Heart left ventricle (tissue), 16 donors: ENCODE results near the gene LRP1B. TPM values are rescaled to one million over a fixed set of nuclear protein-coding genes. Genes with fewer than 3 reads are reported as not detected.

Experiments used
- ATAC-seq, 4 donors: fragments of 200-7000 bp; cut with Tn5 transposase; one replicate each; pipeline ENCODE4 v1.9.1; 2020 to 2022; ENCODE audit warnings: moderate library complexity in 4 of 4, mild to moderate bottlenecking in 3 of 4, moderate number of reproducible peaks in 1 of 4
- DNase-seq, 5 donors: peaks; one replicate each; pipeline ENCODE4 v3.0.0-alpha.2; 2020
- H3K27ac ChIP-seq, 12 donors: fragments of 200-600 bp; sonication (generic) in 4 of 12; one replicate each; pipeline versions ENCODE4 v1.5.0 to v1.8.0; 2016 to 2022; ENCODE audit warnings: mild to moderate bottlenecking in 2 of 12
- H3K27me3 ChIP-seq, 9 donors: fragments of 200-600 bp; sonication (generic) in 2 of 9; one replicate each; pipeline versions ENCODE4 v1.5.1 to v1.8.0; 2016 to 2022; ENCODE audit warnings: mild to moderate bottlenecking in 3 of 9
- H3K36me3 ChIP-seq, 9 donors: fragments of 200-600 bp; sonication (generic) in 2 of 9; one replicate each; pipeline versions ENCODE4 v1.5.0 to v1.8.0; 2018 to 2022; ENCODE audit warnings: mild to moderate bottlenecking in 2 of 9
- H3K4me1 ChIP-seq, 12 donors: fragments of 200-600 bp; sonication (generic) in 4 of 12; one replicate each; pipeline versions ENCODE4 v1.5.0 to v1.8.0; 2016 to 2022; ENCODE audit warnings: mild to moderate bottlenecking in 3 of 12
- H3K4me3 ChIP-seq, 12 donors: fragments of 200-600 bp; sonication (generic) in 4 of 12; one replicate each; pipeline versions ENCODE4 v1.5.0 to v1.8.0; 2017 to 2022; ENCODE audit warnings: mild to moderate bottlenecking in 9 of 12, moderate library complexity in 4 of 12
- H3K9me3 ChIP-seq, 12 donors: fragments of 200-600 bp; sonication (generic) in 4 of 12; one replicate each; pipeline versions ENCODE4 v1.5.0 to v1.8.0; 2016 to 2022; ENCODE audit warnings: mild to moderate bottlenecking in 1 of 12
- CTCF ChIP-seq, 12 donors: fragments of 200-600 bp; sonication (generic) in 4 of 12; IDR thresholded peaks; one replicate each; pipeline versions ENCODE4 v1.5.0 to v1.8.0; 2018 to 2022; ENCODE audit warnings: antibody characterized with exemption in 12 of 12, mild to moderate bottlenecking in 5 of 12
- POLR2A ChIP-seq, 2 donors: fragments of 450-650 bp; IDR thresholded peaks; one replicate each; pipeline ENCODE4 v1.6.1; 2017; ENCODE audit warnings: antibody characterized with exemption in 2 of 2, mild to moderate bottlenecking in 2 of 2, moderate library complexity in 2 of 2
- WGBS, 4 donors: extraction: QIAGEN DNeasy Blood & Tissue Kit in 2 of 4; methylation state at CpG; one replicate each; pipeline versions ENCODE4 v1.1.5 to v1.1.7; 2013 to 2018; 5-methylcytosine and 5-hydroxymethylcytosine counted together
- intact Hi-C, 10 donors: fragments of 100-400 bp; cut with DNase I; formaldehyde crosslinking; loops; one replicate each; pipeline versions ENCODE4 v1.11.1 to v1.14.2; 2022
- polyA plus RNA-seq, 2 donors: library from polyadenylated mRNA; stranded (reverse); fragments of 200-250 nt; gene quantifications; one replicate each; pipeline ENCODE4 v1.2.3, GENCODE V29; 2013
- total RNA-seq, 9 donors: library from RNA; depleted of rRNA in 2 of 9; stranded (reverse); fragments of >200 nt in 2 of 9; fragmentation: NEBNext Ultra II Directional in 3 of 9; extraction: Animal tissue kit (Norgen Biotek cat#: 25700) in 3 of 9; gene quantifications; one replicate each; pipeline versions ENCODE4 v1.1.0 to v1.2.4, GENCODE V29; 2016 to 2023
- donor health status: ischemic (EF 13 %, LVEDD 7.1; RV severe dilation, severe dysfunction).
- donor health status: healthy with polysubstance abuse.
- donor health status: DM: no; HTN: yes; CAD: no.
- donor health status: DM: no; HTN: no; CAD: no.
- donor health status: ischemic (EF 25% LVEDD 6.9; RV normal size, moderate dysfunction).
- donor health status: ischemic (EF 25% LVEDD 5.7; RV mildly dilated, moderate dysfunction).
- donor health status: healthy.
- donor health status: DM: yes; HTN: yes; CAD: no.
- donor health status: ischemic (EF 35%, LVEDD 5.7; RV mildly dilated, moderate dysfunction).
- donor health status: nonischemic (EF 11% LVEDD 7.7; RV severe dilation, severe dysfunction).
- donor health status: DM: yes; HTN: yes; CAD: no.
- donor health status: PGD.
- donor health status: ischemic (EF 29% LVEDD 5.4; RV normal size, mild dysfunction).
- donor health status: nonischemic (EF 23%, LVEDD 6.1; RV moderate dilation, normal function).

Gene LRP1B
- total and polyA plus RNA-seq, 11 donors = 0.01 to 0.19 (median 0.11) TPM; not detected in 2

GRCh38 chr2:141709756-141710155, 421.1 kb downstream of the LRP1B start:
- no peak overlapping the region for H3K4me3 ChIP-seq
- intact Hi-C loops = no loop called here
- 69 to 84% (median 81%) methylated on average over 2 of the region's 2 CpGs for WGBS, 4 donors

GRCh38 chr2:141707486-141707885, 423.3 kb downstream of the LRP1B start:
- H3K36me3 ChIP-seq = no peaks in the 10 kb centered on the region
- DNase-seq = no peak
- no peak overlapping the region for H3K27ac ChIP-seq
- no peak for ATAC-seq
- H3K9me3 ChIP-seq = no peaks in the 10 kb centered on the region
- no peak overlapping the region for H3K4me3 ChIP-seq
- H3K4me1 ChIP-seq = no peaks in the 10 kb centered on the region
- 39 to 57% (median 46%) methylated on average over 3 of the region's 3 CpGs for WGBS, 4 donors
- peaks cover 0 to 3% (median 0%) of the 10 kb centered on the region in 9 donors for H3K27me3 ChIP-seq
- intact Hi-C loops = no loop called here
- no peak for TF ChIP-seq POLR2A (IDR thresholded peaks at IDR 0.05)
- TF ChIP-seq CTCF (IDR thresholded peaks at IDR 0.05) = no peak

More at GRCh38 chr2:141709756-141710155, 421.1 kb downstream of the LRP1B start:
- Histone ChIP-seq H3K4me1 (no peaks in the 10 kb centered on the region), H3K36me3 (no peaks in the 10 kb centered on the region), H3K27me3 (no peaks in the 10 kb centered on the region), H3K9me3 (no peaks in the 10 kb centered on the region), H3K27ac (no peak overlapping the region)
- ATAC-seq (no peak), DNase-seq (no peak)
- TF ChIP-seq CTCF (IDR thresholded peaks at IDR 0.05) = no peak
- TF ChIP-seq POLR2A (IDR thresholded peaks at IDR 0.05) = no peak

- WGBS, 4 donors = 32 to 39% (median 34%) methylated on average over 2 of the region's 2 CpGs
- Histone ChIP-seq H3K4me1 (no peaks in the 10 kb centered on the region), H3K27ac (no peak overlapping the region), H3K9me3 (no peaks in the 10 kb centered on the region), H3K36me3 (no peaks in the 10 kb centered on the region), H3K4me3 (no peak overlapping the region), H3K27me3 (peaks cover 0 to 3% (median 0%) of the 10 kb centered on the region in 9 donors)
- DNase-seq (no peak), ATAC-seq (no peak)
- intact Hi-C loops = no loop called here
- no peak for TF ChIP-seq POLR2A (IDR thresholded peaks at IDR 0.05)
Measured at GRCh38 chr2:141704541-141704940, 426.3 kb downstream of the LRP1B start.

- intact Hi-C loops = no loop called here
- Histone ChIP-seq H3K36me3 (no peaks in the 10 kb centered on the region), H3K27ac (no peak overlapping the region), H3K4me3 (no peak overlapping the region), H3K4me1 (no peaks in the 10 kb centered on the region), H3K27me3 (peaks cover 0 to 3% (median 0%) of the 10 kb centered on the region in 9 donors), H3K9me3 (no peaks in the 10 kb centered on the region)
- no peak for TF ChIP-seq CTCF (IDR thresholded peaks at IDR 0.05)
- TF ChIP-seq POLR2A (IDR thresholded peaks at IDR 0.05) = no peak
- DNase-seq (no peak), ATAC-seq (no peak)
- 51 to 61% (median 54%) methylated on average over 3 of the region's 3 CpGs for WGBS, 4 donors
Measured at GRCh38 chr2:141703501-141703900, 427.3 kb downstream of the LRP1B start.

- no peak overlapping the region for H3K4me3 ChIP-seq
- intact Hi-C loops = no loop called here
- H3K4me1 ChIP-seq = no peaks in the 10 kb centered on the region
- no peaks in the 10 kb centered on the region for H3K9me3 ChIP-seq
- ATAC-seq (no peak), DNase-seq (no peak)
- peak overlapping the region in 1 of 12 donors; percentile 41 for H3K27ac ChIP-seq
- TF ChIP-seq POLR2A (IDR thresholded peaks at IDR 0.05) (no peak), CTCF (IDR thresholded peaks at IDR 0.05) (no peak)
- no peaks in the 10 kb centered on the region for H3K36me3 ChIP-seq
- 65 to 79% (median 71%) methylated on average over 3 of the region's 3 CpGs for WGBS, 4 donors
- peaks cover 0 to 3% (median 0%) of the 10 kb centered on the region in 9 donors for H3K27me3 ChIP-seq
Measured at GRCh38 chr2:141701618-141702017, 429.2 kb downstream of the LRP1B start.
